ENCODE data around the gene CCS.

The CCS gene

GRCh38 chr11:66548041-66548440 lies 44.9 kb upstream of the CCS start:
- Histone ChIP-seq H3K4me3 (no peak overlapping the region), H3K36me3 (peaks cover 0 to 3% (median under 1%) of the 10 kb centered on the region in 11 experiments; a peak in 4 of 22 replicates), H3K9ac (no peak overlapping the region), H3K4me2 (0 out of 22 replicates have a peak overlapping the region, but pooled peaks of 2 of the 11 experiments have one; percentile 93 to 97), H4K20me1 (peaks cover 0 to 7% (median 0%) of the 10 kb centered on the region in 11 experiments; a peak in 2 of 22 replicates), H3K4me1 (peaks cover 23 to 43% (median 34%) of the 10 kb centered on the region in 10 experiments), H3K9me3 (replicated peaks in 1 of 11) (no peaks in the 10 kb centered on the region), H3K27me3 (no peaks in the 10 kb centered on the region), H3K27ac (no peak overlapping the region)
- no peak for TF ChIP-seq Cebpa-rat (IDR thresholded peaks at IDR 0.05)

- Histone ChIP-seq H3K4me3 (no peak overlapping the region), H3K9ac (0 out of 22 replicates have a peak overlapping the region, but pooled peaks of 1 of the 11 experiments have one; percentile 4), H4K20me1 (no peaks in the 10 kb centered on the region), H3K27me3 (no peaks in the 10 kb centered on the region), H3K27ac (no peak overlapping the region), H3K36me3 (no peaks in the 10 kb centered on the region), H3K4me2 (no peak overlapping the region), H3K4me1 (peaks cover 13 to 34% (median 25%) of the 10 kb centered on the region in 10 experiments), H3K9me3 (replicated peaks in 1 of 11) (no peaks in the 10 kb centered on the region)
- no peak for TF ChIP-seq Cebpa-rat (IDR thresholded peaks at IDR 0.05)
These were observed 44.0 kb upstream of the CCS start for GRCh38 chr11:66548774-66549630.

GRCh38 chr11:66549696-66550095 lies 43.3 kb upstream of the CCS start:
- no peaks in the 10 kb centered on the region for H3K36me3 ChIP-seq

GRCh38 chr11:66550887-66551286 lies 42.1 kb upstream of the CCS start:
- H4K20me1 ChIP-seq = no peaks in the 10 kb centered on the region
- no peak overlapping the region for H3K9ac ChIP-seq
- peaks cover 0 to 21% (median 11%) of the 10 kb centered on the region in 10 experiments; a peak in 16 of 20 replicates for H3K4me1 ChIP-seq
- no peaks in the 10 kb centered on the region for H3K9me3 ChIP-seq (replicated peaks in 1 of 11)
- H3K4me2 ChIP-seq = no peak overlapping the region
- no peak for TF ChIP-seq Cebpa-rat (IDR thresholded peaks at IDR 0.05)
- H3K27ac ChIP-seq = no peak overlapping the region
- H3K27me3 ChIP-seq = no peaks in the 10 kb centered on the region
- H3K4me3 ChIP-seq = no peak overlapping the region
- H3K36me3 ChIP-seq = no peaks in the 10 kb centered on the region

More at GRCh38 chr11:66549696-66550095, 43.3 kb upstream of the CCS start:
- Histone ChIP-seq H3K4me2 (no peak overlapping the region), H4K20me1 (no peaks in the 10 kb centered on the region), H3K9me3 (replicated peaks in 1 of 11) (no peaks in the 10 kb centered on the region), H3K27ac (no peak overlapping the region), H3K9ac (no peak overlapping the region), H3K27me3 (no peaks in the 10 kb centered on the region), H3K4me3 (no peak overlapping the region), H3K4me1 (peaks cover 7 to 27% (median 18%) of the 10 kb centered on the region in 10 experiments)
- TF ChIP-seq Cebpa-rat (IDR thresholded peaks at IDR 0.05) = no peak

- TF ChIP-seq Cebpa-rat (IDR thresholded peaks at IDR 0.05) = no peak
- H3K27me3 ChIP-seq = no peaks in the 10 kb centered on the region
- no peaks in the 10 kb centered on the region for H3K4me1 ChIP-seq
- no peaks in the 10 kb centered on the region for H3K36me3 ChIP-seq
- no peak overlapping the region for H3K9ac ChIP-seq
- no peak overlapping the region for H3K4me2 ChIP-seq
- no peaks in the 10 kb centered on the region for H3K9me3 ChIP-seq (replicated peaks in 1 of 11)
- no peaks in the 10 kb centered on the region for H4K20me1 ChIP-seq
- no peak overlapping the region for H3K4me3 ChIP-seq
- no peak overlapping the region for H3K27ac ChIP-seq
These were observed 38.4 kb upstream of the CCS start for GRCh38 chr11:66554602-66555001.

- H3K9ac ChIP-seq = no peak overlapping the region
These were observed 37.6 kb upstream of the CCS start for GRCh38 chr11:66555416-66555815.

GRCh38 chr11:66556086-66556485 lies 36.9 kb upstream of the CCS start:
- Histone ChIP-seq H3K27ac (no peak overlapping the region), H3K4me3 (no peak overlapping the region), H3K9ac (no peak overlapping the region), H3K9me3 (replicated peaks in 1 of 11) (no peaks in the 10 kb centered on the region), H3K36me3 (no peaks in the 10 kb centered on the region), H3K4me1 (no peaks in the 10 kb centered on the region), H3K27me3 (no peaks in the 10 kb centered on the region), H4K20me1 (no peaks in the 10 kb centered on the region), H3K4me2 (no peak overlapping the region)
- no peak for TF ChIP-seq Cebpa-rat (IDR thresholded peaks at IDR 0.05)

More at GRCh38 chr11:66555416-66555815, 37.6 kb upstream of the CCS start:
- Histone ChIP-seq H3K36me3 (no peaks in the 10 kb centered on the region), H3K27me3 (no peaks in the 10 kb centered on the region), H3K27ac (no peak overlapping the region), H3K4me3 (no peak overlapping the region), H3K4me1 (no peaks in the 10 kb centered on the region), H3K4me2 (no peak overlapping the region), H3K9me3 (replicated peaks in 1 of 11) (no peaks in the 10 kb centered on the region), H4K20me1 (no peaks in the 10 kb centered on the region)
- no peak for TF ChIP-seq Cebpa-rat (IDR thresholded peaks at IDR 0.05)

- TF ChIP-seq Cebpa-rat (IDR thresholded peaks at IDR 0.05) = no peak
- H3K4me1 ChIP-seq = no peaks in the 10 kb centered on the region
- H3K36me3 ChIP-seq = no peaks in the 10 kb centered on the region
- H4K20me1 ChIP-seq = no peaks in the 10 kb centered on the region
- H3K9me3 ChIP-seq (replicated peaks in 1 of 11) = no peaks in the 10 kb centered on the region
- H3K9ac ChIP-seq = no peak overlapping the region
- H3K4me2 ChIP-seq = no peak overlapping the region
- H3K27me3 ChIP-seq = no peaks in the 10 kb centered on the region
- H3K4me3 ChIP-seq = no peak overlapping the region
- no peak overlapping the region for H3K27ac ChIP-seq
These were observed 35.2 kb upstream of the CCS start for GRCh38 chr11:66557733-66558326.

GRCh38 chr11:66559142-66559865 lies 33.7 kb upstream of the CCS start:
- H3K36me3 ChIP-seq = no peaks in the 10 kb centered on the region
- H3K4me3 ChIP-seq = no peak overlapping the region
- no peaks in the 10 kb centered on the region for H3K27me3 ChIP-seq
- no peak overlapping the region for H3K4me2 ChIP-seq
- no peak overlapping the region for H3K27ac ChIP-seq
- no peak for TF ChIP-seq Cebpa-rat (IDR thresholded peaks at IDR 0.05)
- H3K9ac ChIP-seq = no peak overlapping the region
- no peaks in the 10 kb centered on the region; a peak in 1 of 22 replicates for H4K20me1 ChIP-seq
- H3K4me1 ChIP-seq = no peaks in the 10 kb centered on the region
- no peaks in the 10 kb centered on the region for H3K9me3 ChIP-seq (replicated peaks in 1 of 11)
